TTC549 (cell line): ENCODE results near the gene SLC4A8.

ENCODE experiments used
- FAIRE-seq: peaks from 2 replicates; lab custom pipeline; 2012; peaks lifted over from hg19 to GRCh38; lab: Jason Lieb, UNC

The SLC4A8 gene

GRCh38 chr12:51424662-51425539, at the start of gene SLC4A8:
TSS of gene SLC4A8 (plus strand) at chr12:51424831. CDS start at chr12:51424988, 157 bp downstream.
- no peak for FAIRE-seq

GRCh38 chr12:51374856-51375255, 49.8 kb upstream of the SLC4A8 start:
- no peak for FAIRE-seq

GRCh38 chr12:51377099-51377984, 47.3 kb upstream of the SLC4A8 start:
- no peak for FAIRE-seq

- FAIRE-seq, result no peak
Observed at GRCh38 chr12:51378749-51379148, 45.9 kb upstream of the SLC4A8 start.

GRCh38 chr12:51379571-51379970, 45.1 kb upstream of the SLC4A8 start:
- no peak for FAIRE-seq

GRCh38 chr12:51381226-51382079, 43.2 kb upstream of the SLC4A8 start:
- no peak for FAIRE-seq

GRCh38 chr12:51382173-51382572, 42.5 kb upstream of the SLC4A8 start:
- no peak for FAIRE-seq

- no peak for FAIRE-seq
Observed at GRCh38 chr12:51383269-51383905, 41.2 kb upstream of the SLC4A8 start.

- FAIRE-seq, result no peak
Observed at GRCh38 chr12:51386351-51386750, 38.3 kb upstream of the SLC4A8 start.

GRCh38 chr12:51388069-51388799, 36.4 kb upstream of the SLC4A8 start:
- FAIRE-seq, result no peak

GRCh38 chr12:51388846-51389245, 35.8 kb upstream of the SLC4A8 start:
- FAIRE-seq, result no peak

- no peak for FAIRE-seq
Observed at GRCh38 chr12:51389302-51389999, 35.2 kb upstream of the SLC4A8 start.

- no peak for FAIRE-seq
Observed at GRCh38 chr12:51390457-51390856, 34.2 kb upstream of the SLC4A8 start.

GRCh38 chr12:51390891-51391282, 33.7 kb upstream of the SLC4A8 start:
- FAIRE-seq, result no peak

GRCh38 chr12:51391283-51392123, 33.1 kb upstream of the SLC4A8 start, which contains the start of gene GALNT6:
TSS of gene GALNT6 (minus strand) at chr12:51391406. CDS start at chr12:51379781, 11,625 bp downstream.
- FAIRE-seq, result no peak

GRCh38 chr12:51392556-51393237, 31.9 kb upstream of the SLC4A8 start:
- FAIRE-seq, result no peak

- no peak for FAIRE-seq
Observed at GRCh38 chr12:51393676-51394545, 30.7 kb upstream of the SLC4A8 start.
